KMS-11 (cell line): ENCODE data around the gene SLC31A1.
"Not testable (repeated sequence)": the region's sequence is repeated elsewhere in the genome, so short reads cannot be mapped to it uniquely, and the experiment has no call there.

Experiments
- H2AFZ ChIP-seq: fragments of 200-600 bp; sonication (generic); 2 replicates; pipeline ENCODE4 v1.6.1; 2016; ENCODE audit warnings: antibody characterized with exemption, mixed run types, low read depth
- H3K27ac ChIP-seq: fragments of 200-600 bp; sonication (generic); 2 replicates; pipeline ENCODE4 v1.6.1; 2016; ENCODE audit warnings: mild to moderate bottlenecking, mixed run types
- H3K27me3 ChIP-seq: fragments of 200-600 bp; sonication (generic); 2 replicates; pipeline ENCODE4 v1.6.1; 2017; ENCODE audit warnings: mild to moderate bottlenecking, low read depth, mixed run types, moderate library complexity; ENCODE audit not compliant: insufficient read depth
- H3K36me3 ChIP-seq: fragments of 200-600 bp; sonication (generic); 2 replicates; pipeline ENCODE4 v1.6.1; 2017; ENCODE audit warnings: mild to moderate bottlenecking, mixed run types; ENCODE audit not compliant: insufficient read depth
- H3K4me1 ChIP-seq: fragments of 200-600 bp; sonication (generic); 2 replicates; pipeline ENCODE4 v1.6.1; 2016; ENCODE audit warnings: mild to moderate bottlenecking, low read depth, mixed run types; ENCODE audit not compliant: poor library complexity, severe bottlenecking
- H3K4me2 ChIP-seq: fragments of 200-600 bp; sonication (generic); 2 replicates; pipeline ENCODE4 v1.7.0; 2016; ENCODE audit warnings: mild to moderate bottlenecking, mixed run types
- H3K4me3 ChIP-seq: fragments of 200-600 bp; sonication (generic); IDR thresholded peaks from 2 replicates; pipeline ENCODE4 v1.6.1; 2017; ENCODE audit warnings: low read depth, low read length, mixed read lengths; ENCODE audit not compliant: insufficient read depth
- H3K79me2 ChIP-seq: fragments of 200-600 bp; sonication (generic); 2 replicates; pipeline ENCODE4 v1.6.1; 2016; ENCODE audit warnings: low read depth, mixed run types; ENCODE audit not compliant: insufficient read depth
- H3K9ac ChIP-seq: fragments of 200-600 bp; sonication (generic); 2 replicates; pipeline ENCODE4 v1.6.1; 2016; ENCODE audit warnings: mild to moderate bottlenecking, mixed run types
- H4K20me1 ChIP-seq: fragments of 200-600 bp; sonication (generic); 2 replicates; pipeline ENCODE4 v1.6.1; 2016; ENCODE audit warnings: mild to moderate bottlenecking, mixed run types; ENCODE audit not compliant: insufficient read depth
- TF ChIP-seq, protein P1 (sequence below): fragments of 200-600 bp; sonication (generic); conservative IDR thresholded peaks from 2 replicates; pipeline ENCODE4 v1.6.1; 2017; ENCODE audit warnings: low read depth, mild to moderate bottlenecking, antibody characterized with exemption, low read length, moderate library complexity, mixed read lengths

The SLC31A1 gene

DNA sequence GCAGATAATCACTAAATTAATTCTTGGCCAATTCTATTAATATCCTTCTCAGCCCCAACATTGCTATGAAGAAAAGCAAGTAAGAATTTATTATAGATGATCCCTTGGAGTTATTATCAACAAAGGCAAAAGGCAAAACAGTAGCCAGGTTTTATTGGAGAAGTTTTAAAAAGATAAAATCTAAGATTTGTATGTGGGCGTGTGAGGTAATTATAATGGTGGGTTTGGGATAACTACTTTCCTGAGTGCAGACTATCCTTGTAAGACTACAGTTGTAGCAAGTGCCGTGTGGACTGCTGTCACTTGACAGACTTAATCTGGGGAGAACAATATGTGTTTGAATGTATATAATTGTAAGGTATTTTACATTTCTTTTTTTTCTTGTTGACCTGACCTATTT lies 23.2 kb downstream of the SLC31A1 start:
- Histone ChIP-seq H3K9ac (no peak overlapping the region), H3K79me2 (no peaks in the 10 kb centered on the region)

DNA sequence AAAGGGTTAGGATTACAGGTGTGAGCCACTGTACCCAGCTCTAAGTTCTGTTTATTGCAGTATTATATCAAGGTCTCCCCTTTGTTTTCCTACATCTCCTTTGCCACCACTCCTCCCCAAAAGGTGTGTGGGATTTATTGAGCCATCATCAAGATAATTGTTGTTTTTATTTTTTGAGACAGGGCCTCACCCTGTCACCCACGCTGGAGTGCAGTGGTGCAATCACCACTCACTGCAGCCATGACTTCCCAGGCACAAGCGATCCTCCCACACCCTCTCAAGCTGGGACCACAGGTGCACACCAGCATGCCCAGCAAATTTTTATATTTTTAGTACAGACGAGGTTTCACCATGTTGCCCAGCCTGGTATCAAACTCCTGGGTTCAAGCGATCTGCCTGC lies 24.6 kb downstream of the SLC31A1 start:
- TF ChIP-seq, protein P1, sequence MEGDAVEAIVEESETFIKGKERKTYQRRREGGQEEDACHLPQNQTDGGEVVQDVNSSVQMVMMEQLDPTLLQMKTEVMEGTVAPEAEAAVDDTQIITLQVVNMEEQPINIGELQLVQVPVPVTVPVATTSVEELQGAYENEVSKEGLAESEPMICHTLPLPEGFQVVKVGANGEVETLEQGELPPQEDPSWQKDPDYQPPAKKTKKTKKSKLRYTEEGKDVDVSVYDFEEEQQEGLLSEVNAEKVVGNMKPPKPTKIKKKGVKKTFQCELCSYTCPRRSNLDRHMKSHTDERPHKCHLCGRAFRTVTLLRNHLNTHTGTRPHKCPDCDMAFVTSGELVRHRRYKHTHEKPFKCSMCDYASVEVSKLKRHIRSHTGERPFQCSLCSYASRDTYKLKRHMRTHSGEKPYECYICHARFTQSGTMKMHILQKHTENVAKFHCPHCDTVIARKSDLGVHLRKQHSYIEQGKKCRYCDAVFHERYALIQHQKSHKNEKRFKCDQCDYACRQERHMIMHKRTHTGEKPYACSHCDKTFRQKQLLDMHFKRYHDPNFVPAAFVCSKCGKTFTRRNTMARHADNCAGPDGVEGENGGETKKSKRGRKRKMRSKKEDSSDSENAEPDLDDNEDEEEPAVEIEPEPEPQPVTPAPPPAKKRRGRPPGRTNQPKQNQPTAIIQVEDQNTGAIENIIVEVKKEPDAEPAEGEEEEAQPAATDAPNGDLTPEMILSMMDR = no peak
- H2AFZ ChIP-seq = no peak overlapping the region
- H3K27ac ChIP-seq = no peak overlapping the region
- no peak overlapping the region for H3K4me2 ChIP-seq
- H3K9ac ChIP-seq = no peak overlapping the region
- no peak overlapping the region for H3K4me3 ChIP-seq
- no peaks in the 10 kb centered on the region for H3K36me3 ChIP-seq
- no peaks in the 10 kb centered on the region for H4K20me1 ChIP-seq
- H3K4me1 ChIP-seq = no peaks in the 10 kb centered on the region
- H3K27me3 ChIP-seq = no peaks in the 10 kb centered on the region
- no peaks in the 10 kb centered on the region for H3K79me2 ChIP-seq

More for the DNA sequence above, 23.2 kb downstream of the SLC31A1 start:
- H3K27ac ChIP-seq = no peak overlapping the region
- no peaks in the 10 kb centered on the region for H3K27me3 ChIP-seq
- no peaks in the 10 kb centered on the region for H3K4me1 ChIP-seq
- H2AFZ ChIP-seq = no peak overlapping the region
- H4K20me1 ChIP-seq = no peaks in the 10 kb centered on the region
- H3K4me3 ChIP-seq = no peak overlapping the region
- TF ChIP-seq, protein P1 = no peak
- H3K36me3 ChIP-seq = no peaks in the 10 kb centered on the region
- H3K4me2 ChIP-seq = no peak overlapping the region

- Histone ChIP-seq H2AFZ (no peak overlapping the region), H4K20me1 (no peaks in the 10 kb centered on the region), H3K4me2 (no peak overlapping the region), H3K27me3 (no peaks in the 10 kb centered on the region), H3K79me2 (no peaks in the 10 kb centered on the region), H3K36me3 (no peaks in the 10 kb centered on the region), H3K27ac (no peak overlapping the region), H3K4me3 (no peak overlapping the region), H3K4me1 (no peaks in the 10 kb centered on the region), H3K9ac (no peak overlapping the region)
- TF ChIP-seq, protein P1 = no peak
These were observed 25.6 kb downstream of the SLC31A1 start for GRCh38 chr9:113246928-113247327.

DNA sequence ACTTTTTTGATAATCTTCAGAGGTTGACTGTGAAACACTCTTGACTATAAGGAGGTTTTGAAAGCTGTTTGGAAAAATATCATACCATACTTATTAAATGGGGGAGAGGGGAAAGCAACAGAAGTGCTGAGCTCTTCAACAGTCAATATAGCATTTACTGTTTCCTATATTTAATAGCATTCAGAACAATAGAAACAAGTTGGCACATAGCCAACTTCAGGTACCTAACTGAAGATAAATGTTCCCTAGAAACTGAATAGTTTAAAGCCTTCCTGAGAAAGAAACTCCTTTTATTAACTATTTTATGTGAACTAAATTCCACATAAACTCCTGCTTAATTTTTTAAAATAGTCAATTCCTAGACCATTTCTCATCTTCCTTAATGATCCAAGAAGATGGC lies 26.3 kb downstream of the SLC31A1 start:
- no peak overlapping the region for H3K27ac ChIP-seq
- H3K79me2 ChIP-seq = no peaks in the 10 kb centered on the region
- H3K4me2 ChIP-seq = no peak overlapping the region
- no peaks in the 10 kb centered on the region for H3K27me3 ChIP-seq
- no peak overlapping the region for H2AFZ ChIP-seq
- H4K20me1 ChIP-seq = no peaks in the 10 kb centered on the region
- H3K36me3 ChIP-seq = no peaks in the 10 kb centered on the region
- TF ChIP-seq, protein P1 = no peak
- H3K9ac ChIP-seq = no peak overlapping the region
- H3K4me1 ChIP-seq = no peaks in the 10 kb centered on the region
- no peak overlapping the region for H3K4me3 ChIP-seq

DNA sequence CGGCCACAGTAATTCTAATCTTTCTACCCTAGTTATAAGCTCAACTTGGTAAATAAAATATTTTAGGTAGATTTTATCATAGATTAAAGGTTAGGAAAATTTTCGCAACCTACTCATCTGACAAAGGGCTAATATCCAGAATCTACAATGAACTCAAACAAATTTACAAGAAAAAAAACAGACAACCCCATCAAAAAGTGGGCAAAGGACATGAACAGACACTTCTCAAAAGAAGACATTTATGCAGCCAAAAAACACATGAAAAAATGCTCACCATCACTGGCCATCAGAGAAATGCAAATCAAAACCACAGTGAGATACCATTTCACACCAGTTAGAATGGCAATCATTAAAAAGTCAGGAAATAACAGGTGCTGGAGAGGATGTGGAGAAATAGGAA lies 28.3 kb downstream of the SLC31A1 start:
- not testable (repeated sequence) for H3K27ac ChIP-seq, H3K4me3 ChIP-seq, H4K20me1 ChIP-seq, H3K27me3 ChIP-seq, H3K36me3 ChIP-seq, H3K9ac ChIP-seq, H3K4me1 ChIP-seq, H3K79me2 ChIP-seq, H2AFZ ChIP-seq, H3K4me2 ChIP-seq
